ENCODE data around the gene SMYD3.

GRCh38 chr1:245858022-245858721, 648.9 kb downstream of the SMYD3 start:
- TF ChIP-seq CTCF (IDR thresholded peaks at IDR 0.05) (no peak), POLR2A (IDR thresholded peaks at IDR 0.05) (no peak), POLR2AphosphoS5 (IDR thresholded peaks at IDR 0.05) (no peak)

Data from gastroesophageal sphincter (tissue), 3 donors.